Hepatic stellate cell (primary cell): ENCODE data around the gene IL24.

ENCODE experiments used
- DNase-seq: peaks from one replicate; pipeline ENCODE4 v3.0.0; 2011; ENCODE audit warnings: low spot score

IL24 gene

DNA sequence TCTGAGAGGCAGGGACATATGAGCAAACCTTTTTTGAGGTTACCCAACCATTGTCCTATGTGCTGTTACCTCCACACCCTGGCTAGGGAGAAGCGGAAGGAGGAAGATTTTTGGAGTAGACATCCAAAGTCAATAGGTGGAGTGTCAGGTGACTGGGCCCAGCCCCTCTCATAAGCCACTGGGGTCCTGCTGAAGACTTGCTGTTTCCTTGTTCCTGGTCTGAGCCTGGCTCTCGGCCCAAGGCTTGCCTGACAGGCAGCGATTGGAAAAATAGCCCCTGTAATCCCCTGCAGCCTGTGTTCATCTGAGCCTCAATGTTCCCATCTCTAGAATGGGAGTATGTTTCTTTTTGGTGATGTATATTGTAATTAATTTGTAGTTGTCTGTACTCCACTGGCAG is 55.9 kb downstream of the IL24 start:
- no peak for DNase-seq

DNA sequence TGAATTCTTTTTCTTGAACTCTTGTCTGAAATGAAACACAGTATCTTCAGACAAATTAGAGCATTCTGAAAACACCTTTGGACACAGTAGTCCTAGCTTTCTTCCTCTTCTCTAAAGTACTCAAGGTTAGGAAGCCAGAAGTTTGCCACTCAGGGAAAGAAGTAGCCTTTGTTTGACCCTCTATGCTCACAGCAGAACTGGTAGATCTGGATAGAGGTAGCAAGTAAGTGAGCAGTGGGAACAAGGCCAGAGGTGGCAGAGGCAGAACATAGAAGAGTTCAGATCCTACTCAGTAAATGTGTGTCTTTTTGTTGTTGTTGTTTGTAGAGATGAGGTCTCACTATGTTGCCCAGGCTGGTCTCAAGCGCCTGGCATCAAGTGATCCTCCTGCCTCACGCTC is 56.4 kb downstream of the IL24 start:
- no peak for DNase-seq
